Coronary artery (tissue), 2 donors: ENCODE measurements around the gene WWC1.
"Not testable (repeated sequence)": the region's sequence is repeated elsewhere in the genome, so short reads cannot be mapped to it uniquely, and the experiment has no call there.

ENCODE experiments used
- DNase-seq: peaks from one replicate; pipeline ENCODE4 v3.0.0-alpha.2; 2017; ENCODE audit warnings: low spot score
- H3K27ac ChIP-seq, 2 donors: fragments of 200-600 bp; sonication (generic); one replicate each; pipeline ENCODE4 v1.5.1; 2016 to 2019
- H3K4me3 ChIP-seq: fragments of 200-600 bp; sonication (generic); 2 replicates; pipeline ENCODE4 v1.5.1; 2016; ENCODE audit warnings: mild to moderate bottlenecking, moderate library complexity
- CTCF ChIP-seq: fragments of 200-600 bp; sonication (generic); IDR thresholded peaks from one replicate; pipeline ENCODE4 v1.5.1; 2019; ENCODE audit warnings: antibody characterized with exemption

WWC1 gene

GRCh38 chr5:168337361-168337760 lies 45.9 kb downstream of the WWC1 start:
- no peak overlapping the region for H3K4me3 ChIP-seq
- H3K27ac ChIP-seq, result no peak overlapping the region
- no peak for TF ChIP-seq CTCF
- no peak for DNase-seq

GRCh38 chr5:168339109-168339771 lies 47.8 kb downstream of the WWC1 start:
- no peak for DNase-seq
- H3K27ac ChIP-seq, result no peak overlapping the region
- TF ChIP-seq CTCF, result no peak
- no peak overlapping the region for H3K4me3 ChIP-seq

GRCh38 chr5:168339772-168340140 lies 48.3 kb downstream of the WWC1 start:
- not testable (repeated sequence) for H3K27ac ChIP-seq, H3K4me3 ChIP-seq, DNase-seq

- no peak overlapping the region for H3K4me3 ChIP-seq
- no peak for TF ChIP-seq CTCF
- DNase-seq, result no peak
These were observed 49.0 kb downstream of the WWC1 start for GRCh38 chr5:168340487-168340886.

GRCh38 chr5:168341178-168341577 lies 49.7 kb downstream of the WWC1 start:
- Histone ChIP-seq H3K4me3 (no peak overlapping the region), H3K27ac (no peak overlapping the region)
- no peak for DNase-seq
- TF ChIP-seq CTCF, result no peak

More at GRCh38 chr5:168340487-168340886, 49.0 kb downstream of the WWC1 start:
- H3K27ac ChIP-seq, result no peak overlapping the region

- TF ChIP-seq CTCF, result no peak
- no peak overlapping the region for H3K27ac ChIP-seq
- no peak for DNase-seq
- H3K4me3 ChIP-seq, result no peak overlapping the region
These were observed 50.8 kb downstream of the WWC1 start for GRCh38 chr5:168342151-168342825.

- DNase-seq, result no peak
- no peak overlapping the region for H3K27ac ChIP-seq
- no peak overlapping the region for H3K4me3 ChIP-seq
- TF ChIP-seq CTCF, result no peak
These were observed 51.5 kb downstream of the WWC1 start for GRCh38 chr5:168342985-168343384.
